Neuronal stem cell (in vitro differentiated cells): Measurements from ENCODE around the gene BTBD9.

Experiments
- DNase-seq: peaks from one replicate; pipeline ENCODE4 v3.0.0-alpha.2; 2013; ENCODE audit warnings: low spot score
- H2AFZ ChIP-seq: one replicate; pipeline ENCODE4 v1.6.1; 2013; ENCODE audit warnings: mild to moderate bottlenecking, low read length, inconsistent platforms
- H2AK5ac ChIP-seq: 2 replicates; pipeline ENCODE4 v1.6.1; 2013; ENCODE audit warnings: low read depth, mild to moderate bottlenecking, inconsistent platforms, low read length, moderate library complexity, mixed read lengths
- H2BK120ac ChIP-seq: 2 replicates; pipeline ENCODE4 v1.6.1; 2013; ENCODE audit warnings: low read depth, mild to moderate bottlenecking, inconsistent platforms, low read length, moderate library complexity, mixed read lengths
- H2BK12ac ChIP-seq: one replicate; pipeline ENCODE4 v1.6.1; 2013; ENCODE audit warnings: low read length, inconsistent platforms
- H2BK15ac ChIP-seq: 2 replicates; pipeline ENCODE4 v1.6.1; 2013; ENCODE audit warnings: mild to moderate bottlenecking, low read length, inconsistent platforms, mixed read lengths
- H2BK5ac ChIP-seq: one replicate; pipeline ENCODE4 v1.6.1; 2013; ENCODE audit warnings: inconsistent platforms, mild to moderate bottlenecking, low read length, moderate library complexity
- H3K14ac ChIP-seq: one replicate; pipeline ENCODE4 v1.6.1; 2013; ENCODE audit warnings: low read length, inconsistent platforms
- H3K18ac ChIP-seq: 2 replicates; pipeline ENCODE4 v1.6.1; 2013; ENCODE audit warnings: low read length, inconsistent platforms
- H3K23ac ChIP-seq: 2 replicates; pipeline ENCODE4 v1.6.1; 2013; ENCODE audit warnings: low read depth, mild to moderate bottlenecking, mixed read lengths, low read length, inconsistent platforms; ENCODE audit not compliant: poor library complexity
- H3K27ac ChIP-seq: replicated peaks from 3 replicates; pipeline ENCODE4 v1.5.1; 2013; ENCODE audit warnings: low read length, inconsistent platforms
- H3K27me3 ChIP-seq, 3 experiments: 2 replicates each; pipeline ENCODE4 v1.6.1; 2013; ENCODE audit warnings: low read length in 3 of 3, mild to moderate bottlenecking in 2 of 3, inconsistent platforms in 1 of 3, low read depth in 1 of 3, mixed read lengths in 1 of 3, moderate library complexity in 1 of 3; ENCODE audit not compliant: control insufficient read depth in 3 of 3, insufficient read depth in 3 of 3
- H3K36me3 ChIP-seq, 2 donors: replicated peaks in 1 of 2; 2 replicates each; pipeline ENCODE4 v1.6.1; 2013; ENCODE audit warnings: low read length in 2 of 2; ENCODE audit not compliant: control insufficient read depth in 2 of 2, insufficient read depth in 2 of 2
- H3K4ac ChIP-seq: 2 replicates; pipeline ENCODE4 v1.6.1; 2013; ENCODE audit warnings: inconsistent platforms, mild to moderate bottlenecking, low read length, moderate library complexity
- H3K4me1 ChIP-seq, 2 donors: 1 replicate in 1 of 2; 2 replicates in 1 of 2; pipeline ENCODE4 v1.6.1; 2013; ENCODE audit warnings: low read length in 2 of 2, low read depth in 1 of 2; ENCODE audit not compliant: control insufficient read depth in 2 of 2, insufficient read depth in 1 of 2
- H3K4me2 ChIP-seq: one replicate; pipeline ENCODE4 v1.6.1; 2013; ENCODE audit warnings: mild to moderate bottlenecking, low read length, inconsistent platforms; ENCODE audit not compliant: insufficient read depth, poor library complexity, severe bottlenecking
- H3K4me3 ChIP-seq, 2 donors: 2 replicates each; pipeline ENCODE4 v1.5.1; 2013; ENCODE audit warnings: low read length in 2 of 2, mild to moderate bottlenecking in 2 of 2, inconsistent platforms in 1 of 2, moderate library complexity in 1 of 2
- H3K79me1 ChIP-seq: one replicate; pipeline ENCODE4 v1.6.1; 2013; ENCODE audit warnings: low read depth, mild to moderate bottlenecking, inconsistent platforms, low read length, moderate library complexity
- H3K9ac ChIP-seq: one replicate; pipeline ENCODE4 v1.6.1; 2013; ENCODE audit warnings: mild to moderate bottlenecking, low read depth, low read length, inconsistent platforms; ENCODE audit not compliant: poor library complexity
- H3K9me3 ChIP-seq, 2 donors: replicated peaks in 1 of 2; 2 replicates each; pipeline versions ENCODE3 to v1.6.1; 2013; ENCODE audit warnings: low read length in 2 of 2, mild to moderate bottlenecking in 2 of 2, inconsistent platforms in 1 of 2, low read depth in 1 of 2, mixed read lengths in 1 of 2, moderate library complexity in 1 of 2; ENCODE audit not compliant: control insufficient read depth in 2 of 2, insufficient read depth in 1 of 2
- H4K8ac ChIP-seq: one replicate; pipeline ENCODE4 v1.6.1; 2013; ENCODE audit warnings: low read depth, mild to moderate bottlenecking, inconsistent platforms, low read length, moderate library complexity
- H4K91ac ChIP-seq: one replicate; pipeline ENCODE4 v1.6.1; 2013; ENCODE audit warnings: low read length, low read depth, mild to moderate bottlenecking, inconsistent platforms; ENCODE audit not compliant: poor library complexity
- WGBS, 2 donors: extraction: QIAGEN DNeasy Blood & Tissue Kit; methylation state at CpG; one replicate each; pipeline ENCODE4 v1.1.7; 2013; ENCODE audit warnings: missing lambda C conversion rate in 2 of 2, mixed read lengths in 1 of 2; ENCODE audit not compliant: insufficient read length in 2 of 2, insufficient replicate concordance in 1 of 2; ENCODE audit errors: extremely low coverage in 2 of 2; 5-methylcytosine and 5-hydroxymethylcytosine counted together

BTBD9 gene

DNA sequence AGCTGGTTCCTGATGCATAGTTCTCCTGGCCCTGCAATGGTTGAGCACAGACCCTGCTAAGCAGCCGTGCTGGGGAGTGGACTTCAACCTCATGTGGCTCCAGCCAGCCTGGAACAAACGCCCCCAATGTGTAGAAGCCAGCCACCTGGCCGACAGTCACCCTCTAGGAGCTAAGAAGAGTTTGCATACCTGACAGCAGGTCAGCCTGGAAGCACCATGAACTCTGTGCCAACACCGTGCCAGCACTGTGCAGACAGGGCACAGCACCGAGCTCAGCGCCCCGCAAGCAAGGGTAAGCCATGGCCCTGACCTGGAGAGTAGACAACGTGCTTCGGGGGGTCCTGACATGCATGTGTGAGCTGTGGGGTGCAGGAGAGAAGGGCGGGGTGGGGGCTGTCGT lies 463.9 kb downstream of the BTBD9 start:
- no peak overlapping the region for H2BK12ac ChIP-seq
- no peak overlapping the region for H4K91ac ChIP-seq
- no peak overlapping the region for H3K9ac ChIP-seq
- no peak for DNase-seq
- no peaks in the 10 kb centered on the region for H3K27me3 ChIP-seq
- H3K9me3 ChIP-seq = no peaks in the 10 kb centered on the region
- no peak overlapping the region for H2AFZ ChIP-seq
- H3K4me3 ChIP-seq = peak overlapping the region in 1 of 2 donors; percentile 50
- H3K27ac ChIP-seq = no peak overlapping the region
- H2BK5ac ChIP-seq = no peak overlapping the region
- no peak overlapping the region for H3K18ac ChIP-seq
- H2BK15ac ChIP-seq = peak overlapping the region; percentile 51
- no peak overlapping the region for H3K14ac ChIP-seq
- H3K4me2 ChIP-seq = no peak overlapping the region
- H3K4me1 ChIP-seq = peaks cover 1 to 19% of the 10 kb centered on the region in 2 donors
- no peak overlapping the region for H4K8ac ChIP-seq
- no peak overlapping the region for H3K23ac ChIP-seq
- H3K4ac ChIP-seq = no peak overlapping the region
- no peak overlapping the region for H2BK120ac ChIP-seq
- no peaks in the 10 kb centered on the region for H3K79me1 ChIP-seq
- H3K36me3 ChIP-seq = no peaks in the 10 kb centered on the region
- WGBS, 2 donors = no CpG with 5 or more reads among the region's 11 CpGs
- H2AK5ac ChIP-seq = no peak overlapping the region

DNA sequence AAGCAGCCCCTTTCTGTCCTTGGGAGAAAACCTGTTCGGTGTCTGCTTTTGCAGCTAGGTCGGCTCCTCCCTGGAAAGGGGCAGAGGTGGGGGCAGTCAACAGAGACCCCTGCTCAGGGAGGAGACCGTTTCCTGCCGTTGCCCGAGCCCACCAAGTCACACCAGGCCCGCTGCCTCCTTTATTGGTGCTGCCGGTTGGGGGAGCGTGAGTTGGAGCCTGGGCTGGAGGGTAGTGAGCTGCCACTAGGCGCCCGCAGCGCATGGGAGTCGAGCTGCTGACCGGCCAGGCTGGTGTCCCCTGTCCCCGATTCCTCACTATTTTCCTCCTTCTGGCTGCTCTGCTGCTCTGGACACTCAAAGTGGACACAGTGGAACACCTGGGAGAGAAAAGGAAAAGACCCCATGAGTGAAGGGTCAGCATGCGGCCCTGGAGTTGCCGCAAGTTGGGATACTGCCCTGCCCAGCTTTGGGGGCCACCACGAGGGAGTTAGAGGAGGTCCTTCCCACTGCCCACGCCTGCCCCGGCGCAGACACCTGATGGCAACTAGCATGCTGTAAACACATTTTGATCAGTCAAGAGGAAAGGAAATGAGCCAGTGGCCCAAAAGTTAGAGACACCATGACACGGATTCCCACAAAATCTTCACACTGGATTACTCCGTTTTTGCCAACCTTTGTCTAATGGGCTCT lies 464.8 kb downstream of the BTBD9 start:
- Histone ChIP-seq H3K9me3 (no peaks in the 10 kb centered on the region), H4K8ac (no peak overlapping the region), H3K4me1 (peaks cover 4 to 24% of the 10 kb centered on the region in 2 donors), H4K91ac (no peak overlapping the region), H3K4me3 (no peak overlapping the region), H2AK5ac (no peak overlapping the region), H3K4me2 (no peak overlapping the region), H2BK5ac (peak overlapping the region; percentile 43), H3K27ac (no peak overlapping the region), H3K27me3 (no peaks in the 10 kb centered on the region), H3K9ac (no peak overlapping the region), H3K79me1 (no peaks in the 10 kb centered on the region), H2AFZ (no peak overlapping the region), H2BK15ac (no peak overlapping the region), H3K36me3 (no peaks in the 10 kb centered on the region), H3K23ac (no peak overlapping the region), H2BK12ac (no peak overlapping the region), H3K14ac (no peak overlapping the region), H3K4ac (peak overlapping the region; percentile 71), H2BK120ac (no peak overlapping the region), H3K18ac (peak overlapping the region; percentile 30)
- whole genome bisulfite sequencing, 2 donors = no CpG with 5 or more reads among the region's 22 CpGs
- DNase-seq = no peak

DNA sequence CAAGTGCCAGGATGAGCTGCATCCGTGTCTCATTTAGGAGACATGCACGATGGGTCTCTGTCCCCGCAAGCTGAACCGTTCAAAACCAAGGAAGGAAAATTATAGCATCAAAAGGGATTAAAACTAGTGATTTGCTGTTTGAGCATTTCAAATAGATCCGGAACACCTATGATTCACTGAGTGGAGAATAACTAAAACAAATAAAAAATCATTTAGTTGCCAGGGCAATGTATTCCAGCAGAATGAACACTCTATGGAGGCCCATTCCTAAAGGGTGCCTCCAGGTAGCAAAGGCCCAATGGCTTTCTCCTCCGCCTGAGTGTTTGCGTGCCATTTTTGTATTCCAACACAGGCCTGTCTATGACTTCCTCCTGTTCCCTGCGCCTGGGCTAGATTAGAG lies 465.4 kb downstream of the BTBD9 start:
- no peak overlapping the region for H3K9ac ChIP-seq
- WGBS, 2 donors = no CpG with 5 or more reads among the region's 8 CpGs
- H3K79me1 ChIP-seq = no peaks in the 10 kb centered on the region
- H3K18ac ChIP-seq = no peak overlapping the region
- H3K9me3 ChIP-seq = no peaks in the 10 kb centered on the region
- H3K4me2 ChIP-seq = no peak overlapping the region
- no peak overlapping the region for H3K27ac ChIP-seq
- H3K23ac ChIP-seq = no peak overlapping the region
- no peak overlapping the region for H2BK15ac ChIP-seq
- no peak overlapping the region for H2BK120ac ChIP-seq
- no peak overlapping the region for H3K4ac ChIP-seq
- DNase-seq = no peak
- H3K36me3 ChIP-seq = no peaks in the 10 kb centered on the region
- H3K27me3 ChIP-seq = no peaks in the 10 kb centered on the region
- H2BK5ac ChIP-seq = no peak overlapping the region
- H4K91ac ChIP-seq = no peak overlapping the region
- H3K4me3 ChIP-seq = no peak overlapping the region
- H3K14ac ChIP-seq = no peak overlapping the region
- no peak overlapping the region for H2AK5ac ChIP-seq
- peaks cover 4 to 26% of the 10 kb centered on the region in 2 donors for H3K4me1 ChIP-seq
- H2BK12ac ChIP-seq = no peak overlapping the region
- no peak overlapping the region for H2AFZ ChIP-seq
- no peak overlapping the region for H4K8ac ChIP-seq

DNA sequence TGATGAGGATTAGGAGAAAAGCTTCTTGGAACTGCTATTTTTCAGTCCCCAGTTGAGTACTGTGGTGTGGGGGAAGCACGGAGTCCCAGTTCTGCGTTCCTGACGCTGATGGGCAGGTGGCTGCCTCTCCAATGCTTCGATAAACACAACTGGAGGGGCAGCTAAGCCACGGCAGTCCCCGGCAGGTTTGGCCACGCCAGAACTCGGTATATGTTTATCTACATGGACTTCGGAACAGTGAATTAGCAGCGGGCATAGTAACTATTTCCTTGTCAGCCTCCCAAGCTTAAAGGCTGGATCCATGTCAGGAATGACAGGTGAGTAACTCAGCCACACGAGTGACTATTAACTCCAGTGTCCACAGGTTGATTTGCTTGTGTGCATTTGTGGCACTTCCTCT lies 465.8 kb downstream of the BTBD9 start:
- H2BK5ac ChIP-seq = no peak overlapping the region
- H3K4ac ChIP-seq = no peak overlapping the region
- H2BK12ac ChIP-seq = no peak overlapping the region
- no peak overlapping the region for H2AFZ ChIP-seq
- no CpG with 5 or more reads among the region's 11 CpGs for WGBS, 2 donors
- H3K4me1 ChIP-seq = peaks cover 4 to 26% of the 10 kb centered on the region in 2 donors
- H2BK120ac ChIP-seq = no peak overlapping the region
- no peaks in the 10 kb centered on the region for H3K79me1 ChIP-seq
- H3K18ac ChIP-seq = no peak overlapping the region
- no peak overlapping the region for H4K91ac ChIP-seq
- no peak overlapping the region for H3K14ac ChIP-seq
- no peak overlapping the region for H2BK15ac ChIP-seq
- H3K4me3 ChIP-seq = no peak overlapping the region
- H3K36me3 ChIP-seq = no peaks in the 10 kb centered on the region
- H3K27me3 ChIP-seq = no peaks in the 10 kb centered on the region
- H3K9ac ChIP-seq = no peak overlapping the region
- H3K23ac ChIP-seq = no peak overlapping the region
- no peaks in the 10 kb centered on the region for H3K9me3 ChIP-seq
- no peak overlapping the region for H2AK5ac ChIP-seq
- no peak for DNase-seq
- no peak overlapping the region for H3K4me2 ChIP-seq
- H3K27ac ChIP-seq = no peak overlapping the region
- H4K8ac ChIP-seq = no peak overlapping the region
